GM10266 (cell line): ENCODE measurements around the gene SCARB1.
"Not testable (repeated sequence)": the region's sequence is repeated elsewhere in the genome, so short reads cannot be mapped to it uniquely, and the experiment has no call there.

ENCODE experiments used
- DNase-seq: peaks from one replicate; pipeline ENCODE4 v3.0.0; 2012; ENCODE audit errors: extremely low spot score
- CTCF ChIP-seq: IDR thresholded peaks from 2 replicates; pipeline ENCODE4 v1.5.1; 2012; ENCODE audit warnings: mild to moderate bottlenecking, low read depth; ENCODE audit not compliant: control insufficient read depth, insufficient read depth; ENCODE audit errors: missing control alignments

SCARB1 gene

GRCh38 chr12:124888260-124888659, 24.6 kb upstream of the SCARB1 start:
- no peak for DNase-seq
- TF ChIP-seq CTCF = no peak

GRCh38 chr12:124887766-124888165, 24.1 kb upstream of the SCARB1 start:
- DNase-seq = not testable (repeated sequence)

- DNase-seq = no peak
- TF ChIP-seq CTCF = no peak
Measured at GRCh38 chr12:124884587-124885438, 21.1 kb upstream of the SCARB1 start.

- TF ChIP-seq CTCF = no peak
- no peak for DNase-seq
Measured at GRCh38 chr12:124883263-124884130, 19.8 kb upstream of the SCARB1 start.

- TF ChIP-seq CTCF = no peak
- no peak for DNase-seq
Measured at GRCh38 chr12:124881123-124881522, 17.5 kb upstream of the SCARB1 start.

GRCh38 chr12:124880335-124880734, 16.7 kb upstream of the SCARB1 start:
- DNase-seq = not testable (repeated sequence)

- no peak for TF ChIP-seq CTCF
- no peak for DNase-seq
Measured at GRCh38 chr12:124878795-124879516, 15.3 kb upstream of the SCARB1 start.
